ENCODE data around the gene MIER2.

Gene MIER2

DNA sequence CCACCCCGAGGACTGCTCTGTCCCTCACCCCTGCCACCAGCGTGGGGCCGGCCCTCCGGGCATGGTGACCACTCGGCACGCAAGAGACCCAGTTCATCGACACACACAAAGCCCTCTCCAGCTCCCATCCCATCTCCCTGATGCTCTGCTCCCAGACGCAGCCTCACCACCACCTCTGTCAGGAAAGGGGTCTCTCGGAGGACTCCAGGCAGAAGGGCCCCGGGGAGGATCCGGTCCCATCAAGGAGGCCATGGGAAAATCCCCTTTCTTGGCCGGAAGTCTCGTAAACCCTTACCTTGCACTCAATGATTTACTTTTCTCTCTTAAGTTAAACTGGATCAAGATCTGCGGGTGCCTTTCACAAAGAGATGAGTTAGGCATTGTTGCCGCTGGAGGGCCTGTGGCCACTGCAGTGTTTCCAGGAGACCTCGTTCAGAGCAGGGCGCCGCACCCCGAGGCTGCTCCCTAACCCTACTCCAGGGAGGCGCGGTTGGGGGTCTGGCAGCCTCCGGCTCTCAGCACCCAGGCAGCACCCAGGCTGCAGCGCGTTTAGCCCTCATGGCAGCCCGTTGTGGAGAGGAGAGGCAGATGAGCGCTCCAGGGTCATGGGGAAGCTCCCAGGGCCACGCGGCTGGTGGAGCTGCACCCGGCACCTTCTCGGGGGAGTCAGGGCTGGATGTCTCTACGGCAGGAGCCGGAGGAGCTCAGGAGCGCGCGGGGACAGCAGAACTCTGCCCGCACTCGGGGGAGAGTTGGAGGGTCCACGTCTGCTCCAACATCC, 33.4 kb upstream of the MIER2 start:
- DNase-seq (ENCODE audit: low read depth in 2 of 2): no peak

DNA sequence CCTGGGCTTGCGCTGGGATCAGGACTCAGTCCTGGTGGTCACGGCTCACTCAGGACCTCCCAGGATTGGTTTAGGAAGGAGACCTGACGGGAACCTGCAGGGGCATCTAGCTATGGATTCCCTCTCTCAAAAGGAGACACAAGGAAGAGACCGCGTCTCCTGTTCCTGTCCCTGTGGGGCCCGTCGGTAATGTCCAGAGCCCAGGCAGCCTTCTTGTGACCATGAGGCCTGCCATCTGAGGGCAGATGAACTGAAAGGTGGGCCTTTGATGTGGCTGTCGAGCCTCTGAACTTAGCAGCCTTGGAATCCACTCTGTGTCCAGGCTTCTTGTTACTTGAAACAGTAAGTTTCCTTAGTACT, 31.5 kb upstream of the MIER2 start:
- no peak for DNase-seq (ENCODE audit: low read depth in 2 of 2)

DNA sequence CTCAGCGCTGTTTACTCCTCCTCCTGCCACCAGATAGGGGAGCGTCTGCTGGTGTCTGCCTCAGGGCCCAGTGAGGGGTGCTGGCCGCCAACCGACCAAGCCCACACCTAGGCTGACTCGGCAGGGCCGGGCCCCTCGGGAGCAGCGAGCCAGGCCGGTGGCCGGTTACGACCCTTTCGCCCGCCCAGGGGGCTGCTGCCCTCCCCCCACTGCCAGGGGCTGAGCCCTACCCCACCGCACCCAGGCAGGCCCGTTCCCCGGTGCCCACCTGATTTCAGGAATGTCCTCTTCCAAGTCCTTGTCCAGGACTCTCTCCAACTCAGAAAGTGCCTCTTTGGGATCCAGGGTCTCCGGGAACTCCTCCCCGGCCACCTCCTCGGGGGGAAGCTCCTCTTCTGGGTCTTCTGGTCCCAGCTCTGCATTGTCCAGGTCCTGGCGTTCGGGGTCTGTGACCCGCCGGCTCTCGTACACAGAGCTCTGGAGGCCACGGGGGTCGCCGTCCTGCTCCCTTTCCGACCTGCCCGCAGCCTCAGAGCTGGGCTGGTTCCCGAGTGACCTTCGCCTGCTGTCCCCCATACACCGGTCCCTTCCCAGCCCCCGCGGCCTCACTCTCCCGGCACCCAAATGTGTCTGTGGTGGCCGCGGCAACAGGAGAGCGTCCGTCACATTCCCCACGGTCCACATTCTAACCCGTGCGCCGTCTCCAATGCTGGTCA, 31.0 kb upstream of the MIER2 start:
- DNase-seq (ENCODE audit: low read depth in 2 of 2): no peak

DNA sequence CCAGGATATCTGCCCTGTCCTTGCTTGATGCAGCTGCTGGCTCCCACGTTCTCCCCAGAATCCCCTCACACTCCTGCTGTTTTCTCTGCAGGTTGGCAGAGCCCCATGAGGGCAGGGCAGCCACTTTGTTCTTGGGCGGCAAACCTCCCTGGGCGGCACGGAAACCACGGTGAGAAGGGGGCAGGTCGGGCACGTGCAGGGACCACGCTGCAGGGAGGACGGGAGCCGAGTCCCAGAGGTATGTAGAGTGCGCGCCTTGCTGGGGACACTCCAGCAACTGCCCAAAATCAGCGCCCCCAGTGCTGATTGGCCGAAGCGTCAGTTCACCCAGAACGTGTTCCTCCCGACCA, 30.3 kb upstream of the MIER2 start:
- no peak for DNase-seq (ENCODE audit: low read depth in 2 of 2)

DNA sequence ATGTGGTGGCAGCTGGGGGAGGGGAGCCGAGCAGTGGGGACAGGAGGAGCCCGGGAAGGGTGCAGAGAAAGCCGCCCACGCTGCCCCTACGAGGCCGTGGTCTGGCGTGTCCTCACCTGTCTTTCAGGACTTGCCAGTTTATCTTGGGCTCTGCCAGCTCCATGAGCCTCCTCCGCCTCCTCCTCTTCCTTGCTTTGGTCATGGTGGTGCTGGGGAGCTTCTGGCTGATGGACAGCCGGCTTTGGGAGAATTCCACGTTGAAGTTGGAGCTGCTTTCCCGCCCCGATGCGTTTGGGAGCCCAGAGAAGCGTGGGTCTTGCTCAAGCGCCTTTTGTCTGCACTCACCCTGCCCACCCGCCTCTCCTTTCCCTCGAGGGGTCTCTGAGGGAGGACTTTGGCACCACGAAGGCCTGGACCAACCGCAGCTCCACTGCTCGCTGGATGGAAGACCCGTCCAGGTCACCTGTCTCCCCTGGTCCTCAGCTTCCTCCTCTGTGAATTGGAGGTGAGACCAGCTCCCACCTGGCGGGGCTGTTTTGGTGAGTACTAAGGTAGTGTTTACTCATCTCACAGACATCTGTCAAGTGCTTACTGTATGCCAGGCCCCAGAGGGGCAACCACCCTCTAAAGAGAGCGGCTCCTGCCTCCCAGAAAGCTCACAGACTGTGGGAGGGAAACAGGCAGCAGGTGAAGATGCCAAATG, 29.7 kb upstream of the MIER2 start:
- no peak for DNase-seq (ENCODE audit: low read depth in 2 of 2)

DNA sequence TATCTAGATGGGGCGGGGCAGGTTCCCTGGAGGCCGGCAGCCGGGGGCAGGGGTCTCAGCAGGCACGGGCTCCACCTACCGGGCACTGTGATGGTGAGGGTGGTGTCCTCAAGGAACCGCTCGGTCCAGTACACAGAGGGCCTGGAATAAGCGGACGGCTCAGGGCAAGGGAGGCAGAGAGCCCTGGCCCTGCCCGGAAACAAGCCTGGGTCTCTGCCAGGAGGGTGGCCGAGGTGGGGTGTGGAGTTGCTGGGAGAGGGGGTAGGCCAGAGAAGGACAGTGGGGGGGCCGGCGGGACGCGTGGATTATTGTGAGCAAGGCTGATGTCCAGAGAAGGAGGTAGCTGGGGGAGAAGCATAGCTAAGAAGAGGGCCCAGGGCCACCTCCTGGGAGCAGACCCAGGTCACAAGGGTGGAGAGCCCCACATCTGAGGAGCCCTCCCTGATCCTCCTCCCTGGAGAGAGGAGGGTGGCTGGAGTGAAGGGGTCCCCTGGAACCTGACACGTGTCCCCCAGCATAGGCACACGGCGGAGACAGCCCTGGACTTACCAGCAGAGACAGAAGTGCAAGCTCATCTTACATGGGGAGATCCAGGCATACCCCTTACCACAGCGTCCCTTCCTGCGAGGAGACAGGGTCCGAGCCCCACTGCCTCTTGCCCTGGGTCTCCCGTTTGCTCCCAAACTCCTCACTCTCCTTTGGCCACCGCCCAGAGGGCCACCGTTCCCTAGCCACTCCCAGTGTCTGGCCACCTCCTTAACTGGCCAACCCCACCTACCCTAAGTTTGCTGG, 29.0 kb upstream of the MIER2 start:
- no peak for DNase-seq (ENCODE audit: low read depth in 2 of 2)

DNA sequence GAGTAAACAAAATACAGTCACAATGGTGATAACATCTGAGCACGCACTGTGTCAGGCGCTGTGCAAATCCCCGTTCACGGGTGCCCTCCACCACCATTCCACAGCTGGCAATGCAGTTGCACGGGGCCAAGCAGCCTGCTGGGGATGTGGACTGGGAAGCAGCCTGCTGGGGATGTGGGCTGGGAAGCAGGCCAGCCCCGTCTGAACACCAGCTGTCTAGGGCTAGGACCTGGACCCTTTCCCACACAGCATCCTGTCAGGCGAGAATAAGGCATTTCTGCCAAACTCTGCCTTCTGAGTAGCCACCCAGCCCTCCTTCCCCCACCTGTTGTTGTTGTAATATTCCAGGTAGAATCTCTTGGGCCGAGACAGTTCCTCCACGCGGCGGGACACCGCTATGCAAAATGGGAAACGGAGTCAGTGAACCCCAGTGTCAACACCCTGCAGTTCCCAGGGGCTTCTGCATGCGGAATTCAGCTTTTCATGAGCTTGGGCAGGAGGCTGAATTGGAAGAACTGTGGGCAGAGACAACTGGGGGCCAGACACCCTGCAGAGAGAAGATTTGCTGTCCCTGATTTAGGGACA, 27.8 kb upstream of the MIER2 start:
- peak; percentile 24 to 28 for DNase-seq (ENCODE audit: low read depth in 2 of 2)

DNA sequence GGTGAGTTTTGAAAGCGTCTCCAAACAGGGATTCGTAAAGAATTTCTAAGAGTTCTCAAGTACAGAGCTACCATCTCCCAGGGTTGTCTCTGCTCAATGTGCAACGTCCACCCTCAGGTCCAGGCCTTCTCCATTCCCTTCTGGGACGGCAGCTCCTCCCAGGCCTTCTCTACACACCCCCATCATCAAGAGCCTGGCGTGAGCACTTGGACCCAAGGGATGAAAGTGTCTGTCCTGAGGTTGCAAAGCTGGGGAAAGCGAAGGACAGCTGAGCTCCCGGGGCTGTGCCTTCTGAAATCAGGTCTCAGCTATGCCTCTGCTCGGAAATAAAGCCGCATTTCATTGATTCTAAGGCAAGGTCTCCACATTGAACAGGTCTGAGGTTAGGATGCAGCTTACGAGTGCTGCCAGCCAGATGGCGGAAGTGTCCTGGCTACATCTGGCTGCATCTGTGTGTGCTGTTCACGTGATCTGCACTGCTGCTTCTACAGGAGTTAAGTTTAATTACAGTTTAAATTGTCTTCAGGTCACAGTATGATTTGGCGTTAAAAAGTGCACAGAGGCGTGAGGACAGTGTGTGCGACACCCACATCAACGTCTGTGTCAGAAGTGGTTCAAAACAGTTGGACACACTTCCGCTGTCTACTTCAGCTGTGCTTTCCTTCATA, 27.0 kb upstream of the MIER2 start:
- DNase-seq (ENCODE audit: low read depth in 2 of 2): no peak

DNA sequence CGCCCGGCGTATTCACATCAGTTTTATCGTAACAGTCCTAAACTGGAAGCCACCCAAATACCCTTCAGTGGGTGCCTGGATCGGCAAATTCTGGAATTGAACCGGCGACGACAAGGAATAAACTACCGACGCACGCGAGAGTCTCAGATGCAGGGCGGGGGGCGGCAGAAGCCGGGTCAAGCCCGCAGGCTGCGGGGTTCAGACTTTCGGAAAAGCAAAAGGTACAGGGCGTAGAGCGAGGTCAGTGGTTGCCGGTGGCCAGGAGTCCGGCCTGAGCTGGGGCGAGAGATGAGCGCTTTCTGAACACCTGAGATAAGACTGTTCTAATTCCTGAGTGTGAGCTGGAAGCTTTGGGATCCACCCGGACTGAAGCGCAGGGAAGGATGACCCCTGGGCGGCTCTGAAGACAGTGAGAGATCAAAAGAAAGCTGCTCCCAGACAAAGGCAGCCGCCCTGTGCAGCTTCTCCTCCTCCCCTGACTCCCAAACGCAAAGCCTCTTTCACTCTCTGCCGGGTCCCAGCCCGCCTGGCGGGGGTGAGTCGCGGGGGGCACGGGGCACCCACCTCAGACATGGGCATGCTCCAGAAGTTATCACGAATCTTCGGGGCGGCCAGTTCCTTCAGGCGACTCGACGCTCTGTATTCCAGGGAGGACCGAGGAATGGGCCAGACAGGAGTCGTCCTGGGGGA, 26.2 kb upstream of the MIER2 start:
- DNase-seq (ENCODE audit: low read depth in 2 of 2): no peak

DNA sequence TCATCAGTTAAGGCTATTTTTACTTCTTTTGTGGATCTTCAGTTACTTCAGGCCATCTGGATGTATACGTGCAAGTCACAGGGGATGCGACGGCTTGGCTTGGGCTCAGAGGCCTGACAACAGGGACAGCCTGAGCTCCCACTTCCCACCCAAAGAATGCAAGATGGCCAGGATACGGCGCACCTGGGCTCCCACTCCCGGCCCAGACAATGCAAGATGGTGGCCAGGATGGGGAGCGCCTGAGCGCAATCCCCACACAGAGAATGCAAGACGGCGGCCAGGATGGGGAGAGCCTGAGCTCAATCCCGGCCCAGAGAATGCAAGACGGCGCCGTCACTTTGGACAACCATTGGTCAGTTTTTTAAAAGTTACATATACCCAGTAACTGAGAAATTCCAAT, 25.3 kb upstream of the MIER2 start:
- no peak for DNase-seq (ENCODE audit: low read depth in 2 of 2)

DNA sequence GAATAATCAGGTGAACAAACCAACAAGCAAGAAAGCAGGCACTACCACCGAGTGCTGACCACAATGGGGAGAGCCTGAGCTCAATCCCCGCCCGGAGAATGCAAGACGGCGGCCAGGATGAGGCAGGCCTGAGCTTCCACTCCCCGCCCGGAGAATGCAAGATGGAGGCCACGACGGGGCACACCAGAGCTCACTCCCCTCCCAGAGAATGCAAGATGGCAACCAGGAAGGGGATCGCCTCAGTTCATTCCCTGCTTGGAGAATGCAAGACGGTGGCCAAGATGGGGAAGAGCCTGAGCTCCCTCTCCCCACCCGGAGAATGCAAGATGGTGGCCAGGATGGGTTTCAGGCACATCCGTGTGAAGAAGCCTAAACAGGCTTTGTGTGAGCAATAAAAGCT, 24.7 kb upstream of the MIER2 start:
- DNase-seq (ENCODE audit: low read depth in 2 of 2): no peak

DNA sequence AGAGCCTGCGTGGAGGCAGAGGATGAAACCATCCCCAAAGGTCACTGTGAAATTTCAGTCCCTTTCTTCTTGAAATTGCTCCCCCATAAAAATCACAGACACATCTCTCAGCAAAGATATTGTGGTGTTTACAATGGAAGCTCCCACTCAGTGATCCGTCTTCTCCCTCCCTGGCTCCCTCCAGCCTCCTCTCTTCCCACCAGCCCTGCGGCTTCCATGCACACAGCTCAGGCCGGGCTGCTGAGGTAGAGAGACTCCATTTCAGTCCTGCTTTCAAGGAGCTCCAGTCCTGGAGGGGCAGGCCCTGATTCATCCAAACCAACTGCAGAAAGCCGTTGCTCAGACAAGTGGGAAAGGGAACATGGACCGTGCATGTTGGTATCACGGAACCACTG, 24.0 kb upstream of the MIER2 start:
- DNase-seq (ENCODE audit: low read depth in 2 of 2): no peak

DNA sequence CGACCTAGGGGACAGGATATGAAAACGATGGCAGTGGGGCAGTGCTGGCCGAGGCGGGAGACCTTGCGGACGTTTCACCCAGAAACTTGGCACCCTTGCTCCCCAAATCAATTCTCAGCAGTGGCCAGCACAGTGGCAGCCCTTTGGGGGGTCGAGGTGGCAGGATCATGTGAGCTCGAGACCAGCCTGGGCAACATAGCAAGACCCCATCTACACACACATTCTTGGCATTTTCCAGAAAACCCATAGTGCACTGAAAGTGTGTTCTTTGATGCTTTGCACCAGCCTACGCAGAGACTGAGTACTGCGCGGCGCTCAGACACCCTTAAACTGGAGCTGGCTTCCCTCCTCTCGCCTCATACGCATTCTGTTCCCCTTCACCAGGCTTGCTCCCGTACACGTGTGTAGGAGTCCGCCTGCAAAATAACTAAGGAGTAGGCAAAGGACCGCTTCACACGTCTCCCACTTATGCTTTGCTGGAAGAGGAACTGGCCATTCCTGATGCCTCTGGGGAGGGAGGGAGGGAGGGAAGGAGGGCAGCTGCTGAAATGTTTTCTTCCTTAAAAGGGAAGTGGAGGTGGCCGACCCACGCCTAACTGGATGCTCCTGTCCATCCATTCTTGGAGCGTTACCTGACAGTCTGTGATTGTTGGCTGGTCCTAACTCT, 23.5 kb upstream of the MIER2 start:
- DNase-seq (ENCODE audit: low read depth in 2 of 2): no peak

DNA sequence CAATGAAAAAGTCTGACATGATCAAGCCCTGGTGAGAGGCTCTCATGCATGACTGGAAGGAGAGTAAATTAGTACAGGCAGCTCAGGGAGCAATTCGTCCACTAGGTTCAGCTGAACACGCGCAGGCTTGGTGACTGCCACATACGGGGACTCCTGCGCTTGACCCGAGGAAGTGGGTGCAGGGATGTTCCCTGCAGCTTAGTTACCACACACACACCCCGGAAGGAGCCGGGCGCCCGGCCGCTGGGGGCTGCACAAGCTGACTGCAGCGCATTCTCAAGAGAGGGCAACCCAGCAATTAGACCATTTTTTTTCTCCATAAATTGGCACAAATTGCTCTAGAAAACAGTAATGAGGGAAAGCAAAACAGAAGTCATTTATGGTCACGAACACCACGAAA, 23.0 kb upstream of the MIER2 start:
- DNase-seq (ENCODE audit: low read depth in 2 of 2): no peak

DNA sequence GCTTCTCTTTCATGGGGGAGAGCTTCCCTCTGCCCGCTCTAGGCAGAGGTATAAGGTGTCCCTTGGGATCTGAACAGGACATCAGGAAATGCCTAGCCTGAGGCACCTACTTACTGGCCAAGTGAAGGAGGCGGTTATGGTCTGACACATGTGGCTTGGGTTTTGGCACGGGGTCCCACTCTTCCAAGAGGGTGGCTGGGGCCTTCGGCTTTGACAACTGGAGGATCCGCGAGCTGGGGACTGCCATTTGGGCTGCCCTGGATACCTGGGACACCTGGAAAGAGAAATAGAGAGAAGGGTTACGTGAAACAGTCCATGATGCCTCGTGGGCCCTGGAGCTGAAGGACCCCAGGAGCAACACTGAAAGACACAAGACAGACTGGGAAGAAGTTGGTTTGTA, 22.4 kb upstream of the MIER2 start:
- no peak for DNase-seq (ENCODE audit: low read depth in 2 of 2)

DNA sequence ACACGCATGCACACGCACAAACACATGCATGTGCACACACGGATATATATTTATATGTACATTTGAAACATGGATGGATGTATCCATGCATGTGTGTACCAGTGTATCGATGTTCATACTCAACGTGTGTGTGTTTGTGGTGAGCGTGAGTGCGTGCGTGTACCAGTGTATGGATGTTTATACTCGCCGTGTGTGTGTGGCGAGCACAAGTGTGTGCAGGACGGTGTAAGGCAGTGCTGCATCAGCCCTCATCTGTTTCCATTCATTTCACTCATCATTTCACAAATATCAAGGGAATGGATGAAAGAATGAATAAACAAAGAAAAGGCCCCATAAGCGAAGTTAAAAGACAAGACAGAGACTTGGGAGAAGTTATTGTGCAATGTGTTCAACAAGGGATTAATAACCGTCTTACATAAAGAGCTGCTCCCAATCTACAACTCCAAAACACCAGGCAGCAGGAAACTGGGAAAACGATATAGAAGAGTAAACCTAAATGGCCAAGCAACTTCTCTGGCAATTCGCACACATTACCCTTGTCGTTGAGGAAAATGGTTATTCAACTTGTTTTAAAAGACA, 21.7 kb upstream of the MIER2 start:
- no peak for DNase-seq (ENCODE audit: low read depth in 2 of 2)

DNA sequence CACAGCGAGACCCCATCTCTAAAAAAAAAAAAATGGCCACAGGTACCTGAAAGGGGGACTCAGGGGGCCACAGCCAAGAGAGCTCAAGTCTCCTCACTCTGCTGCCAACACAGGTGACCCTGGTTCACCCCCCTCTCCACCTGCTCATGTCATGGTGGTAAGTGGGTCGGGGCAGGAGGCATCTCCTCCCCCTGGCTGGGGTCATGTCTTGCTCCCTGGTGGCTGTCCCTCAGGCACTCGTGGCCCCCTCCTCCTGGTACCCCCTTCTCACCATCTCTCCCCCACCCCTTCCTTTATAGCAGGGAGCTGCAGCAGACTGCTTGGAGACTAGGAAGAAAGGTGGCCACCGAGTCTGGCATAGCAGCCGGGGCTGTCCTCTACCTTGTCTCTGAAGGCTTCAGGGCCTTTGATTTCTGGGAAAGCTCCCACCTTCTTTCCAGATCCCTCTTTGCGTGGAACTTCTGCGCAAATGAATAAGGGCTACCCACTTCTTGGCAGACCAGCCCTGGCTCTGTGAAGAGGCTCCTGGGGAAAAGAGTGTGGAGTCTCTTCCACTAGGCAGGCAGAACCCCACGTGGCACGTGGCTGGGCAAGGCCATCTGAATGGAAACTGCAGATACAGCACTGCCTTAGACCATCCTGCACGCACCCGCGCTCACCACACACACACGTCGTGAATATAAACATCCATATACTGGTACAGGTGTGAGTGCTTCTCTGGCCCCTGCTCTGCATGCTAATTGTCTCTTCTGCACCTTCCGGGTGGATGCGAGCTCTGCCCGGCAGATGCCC, 20.1 kb upstream of the MIER2 start:
- no peak for DNase-seq (ENCODE audit: low read depth in 2 of 2)

DNA sequence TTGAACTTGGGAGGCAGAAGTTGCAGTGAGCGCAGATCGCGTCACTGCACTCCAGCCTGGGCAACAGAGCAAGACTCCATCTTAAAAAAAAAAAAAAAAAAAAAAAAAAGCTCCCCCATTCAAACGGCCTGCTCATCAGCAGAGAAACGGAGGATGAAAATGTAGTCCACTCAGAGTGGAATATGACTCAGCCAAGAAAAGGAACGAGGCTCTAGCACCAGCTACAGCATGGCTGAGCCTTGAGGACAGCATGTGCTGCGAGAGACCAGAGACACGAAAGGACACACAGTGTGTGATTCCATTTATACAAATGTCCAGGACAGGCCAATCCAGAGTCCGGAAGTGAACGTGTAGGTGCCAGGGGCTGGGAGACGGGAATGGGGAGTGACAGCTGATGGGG, 18.1 kb upstream of the MIER2 start:
- DNase-seq (ENCODE audit: low read depth in 2 of 2): no peak

DNA sequence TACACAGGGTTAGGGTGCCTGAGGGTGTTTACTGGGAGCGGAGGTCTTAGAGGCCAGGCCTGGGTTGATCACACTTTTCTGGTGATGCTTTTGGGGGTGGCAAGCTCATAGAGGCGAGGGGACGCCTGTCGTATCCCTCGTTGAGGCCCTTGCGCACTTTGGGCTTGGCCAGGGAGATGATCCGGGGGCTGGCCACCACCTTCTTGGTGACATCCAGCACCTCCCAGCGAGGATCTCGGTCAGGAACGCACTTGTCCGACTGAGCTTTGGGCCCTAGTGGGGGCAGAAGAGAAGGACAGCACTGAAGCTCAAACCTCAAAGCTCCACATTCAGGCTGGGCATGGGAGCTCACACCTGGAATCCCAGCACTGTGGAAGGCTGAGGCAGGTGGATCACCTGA, 17.6 kb upstream of the MIER2 start:
- DNase-seq (ENCODE audit: low read depth in 2 of 2): no peak
